ENCODE measurements around the gene PNKD. TPM values are rescaled to one million over a fixed set of nuclear protein-coding genes. Genes with fewer than 3 reads are reported as not detected.

The PNKD gene
- total RNA-seq, 1 donor from 2014 or later = 10.3 TPM

DNA sequence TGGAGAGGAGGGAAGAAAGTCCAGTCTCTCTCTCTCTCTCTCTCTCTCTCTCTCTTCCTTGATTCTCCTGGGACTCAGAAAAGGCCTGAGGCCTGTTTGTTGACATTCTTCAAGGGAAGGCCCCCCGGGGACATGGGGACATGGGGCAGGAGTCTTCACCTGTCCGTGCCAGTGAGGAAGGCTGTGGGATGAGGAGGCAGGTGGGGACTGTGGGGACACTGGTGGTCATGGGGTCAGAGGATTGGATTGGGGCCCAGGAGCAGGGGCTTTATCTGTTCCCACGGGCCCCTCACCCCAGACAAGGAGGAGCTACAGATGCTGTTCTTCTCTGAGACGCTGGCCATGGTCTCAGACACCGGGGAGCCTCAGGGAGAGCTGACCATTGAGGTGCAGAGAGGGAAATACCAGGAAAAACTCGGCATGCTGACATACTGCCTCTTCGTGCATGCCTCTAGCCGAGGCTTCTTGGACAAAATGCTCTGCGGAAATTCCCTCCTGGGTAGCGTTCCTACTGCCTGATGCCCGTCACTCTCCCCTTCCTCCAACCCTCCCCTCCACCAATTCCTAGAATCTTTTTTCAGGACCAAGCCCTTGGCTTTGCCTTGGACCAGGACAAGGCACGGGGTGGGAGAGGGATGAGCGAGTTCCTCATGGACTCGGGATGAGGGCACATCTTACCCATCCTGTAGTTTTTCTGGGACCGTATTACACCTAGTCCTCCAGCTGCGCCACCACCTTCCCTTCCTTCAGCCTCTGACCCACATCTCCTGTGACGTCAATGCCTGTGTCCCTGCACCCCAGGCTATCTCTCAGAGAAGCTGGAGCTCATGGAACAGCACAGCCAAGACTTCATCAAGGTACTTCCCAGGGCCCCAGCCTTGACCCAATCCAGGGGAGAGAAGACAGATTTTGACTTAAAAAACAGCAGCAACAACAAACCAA, 87.2 kb downstream of the PNKD start:
- TF ChIP-seq, protein P1, sequence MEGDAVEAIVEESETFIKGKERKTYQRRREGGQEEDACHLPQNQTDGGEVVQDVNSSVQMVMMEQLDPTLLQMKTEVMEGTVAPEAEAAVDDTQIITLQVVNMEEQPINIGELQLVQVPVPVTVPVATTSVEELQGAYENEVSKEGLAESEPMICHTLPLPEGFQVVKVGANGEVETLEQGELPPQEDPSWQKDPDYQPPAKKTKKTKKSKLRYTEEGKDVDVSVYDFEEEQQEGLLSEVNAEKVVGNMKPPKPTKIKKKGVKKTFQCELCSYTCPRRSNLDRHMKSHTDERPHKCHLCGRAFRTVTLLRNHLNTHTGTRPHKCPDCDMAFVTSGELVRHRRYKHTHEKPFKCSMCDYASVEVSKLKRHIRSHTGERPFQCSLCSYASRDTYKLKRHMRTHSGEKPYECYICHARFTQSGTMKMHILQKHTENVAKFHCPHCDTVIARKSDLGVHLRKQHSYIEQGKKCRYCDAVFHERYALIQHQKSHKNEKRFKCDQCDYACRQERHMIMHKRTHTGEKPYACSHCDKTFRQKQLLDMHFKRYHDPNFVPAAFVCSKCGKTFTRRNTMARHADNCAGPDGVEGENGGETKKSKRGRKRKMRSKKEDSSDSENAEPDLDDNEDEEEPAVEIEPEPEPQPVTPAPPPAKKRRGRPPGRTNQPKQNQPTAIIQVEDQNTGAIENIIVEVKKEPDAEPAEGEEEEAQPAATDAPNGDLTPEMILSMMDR (IDR thresholded peaks at IDR 0.05; ENCODE audit: insufficient read depth, low read length, severe bottlenecking) = no peak
- no peak overlapping the region for H3K4me3 ChIP-seq (ENCODE audit: low read depth, low read length)
- no peak for DNase-seq (ENCODE audit: low read depth)
- no peak for FAIRE-seq
- H3K27me3 ChIP-seq (ENCODE audit: control insufficient read depth, insufficient read depth, low read length) = no peaks in the 10 kb centered on the region
- no peaks in the 10 kb centered on the region for H3K36me3 ChIP-seq (ENCODE audit: control insufficient read depth, insufficient read depth, low read length)

DNA sequence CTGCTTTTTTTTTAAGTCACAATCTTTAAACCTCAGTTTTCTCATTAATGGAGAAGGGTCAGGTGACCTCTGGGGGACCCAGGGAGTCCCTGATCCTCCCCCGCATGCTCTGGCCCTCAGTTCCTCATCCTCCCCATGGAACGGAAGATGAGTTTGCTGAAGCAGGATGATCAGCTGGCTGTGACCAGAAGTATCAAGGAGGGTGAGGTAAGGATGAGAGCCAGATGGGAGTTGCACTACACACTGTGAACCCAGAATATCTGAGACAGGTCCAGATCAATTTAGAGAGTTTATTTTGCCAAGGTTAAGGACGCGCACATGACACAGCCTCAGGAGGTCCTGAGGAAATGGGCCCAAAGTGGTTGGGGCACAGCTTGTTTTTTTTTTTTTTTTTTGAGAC, 90.1 kb downstream of the PNKD start:
- peak; percentile 68 for FAIRE-seq

DNA sequence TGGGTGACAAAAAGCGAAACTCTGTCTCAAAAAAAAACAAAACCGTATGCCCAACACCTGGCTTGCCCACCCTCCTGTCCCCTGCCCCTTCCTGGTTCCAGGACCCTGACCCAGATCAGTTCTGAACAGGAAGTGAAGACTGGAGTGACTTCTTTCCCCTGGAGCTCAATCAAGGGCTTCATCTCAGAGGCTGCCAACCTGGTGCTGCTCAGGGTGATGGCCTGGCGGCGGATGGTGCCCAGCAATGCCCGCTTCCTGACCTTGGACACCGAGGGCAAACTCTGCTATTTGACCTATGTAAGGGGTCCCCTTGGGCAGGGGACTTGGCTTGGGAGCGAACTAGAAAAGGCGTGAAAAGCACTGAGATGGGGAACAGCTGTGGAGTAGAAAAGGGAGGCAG, 92.3 kb downstream of the PNKD start:
- TF ChIP-seq, protein P1 (IDR thresholded peaks at IDR 0.05; ENCODE audit: insufficient read depth, low read length, severe bottlenecking) = no peak
- no peak for DNase-seq (ENCODE audit: low read depth)
- no peak for FAIRE-seq
- no peak overlapping the region for H3K4me3 ChIP-seq (ENCODE audit: low read depth, low read length)
- H3K27me3 ChIP-seq (ENCODE audit: control insufficient read depth, insufficient read depth, low read length) = no peaks in the 10 kb centered on the region
- H3K36me3 ChIP-seq (ENCODE audit: control insufficient read depth, insufficient read depth, low read length) = no peaks in the 10 kb centered on the region

More for the DNA sequence above, 90.1 kb downstream of the PNKD start:
- H3K36me3 ChIP-seq (ENCODE audit: control insufficient read depth, insufficient read depth, low read length) = no peaks in the 10 kb centered on the region
- H3K4me3 ChIP-seq (ENCODE audit: low read depth, low read length) = no peak overlapping the region
- TF ChIP-seq, protein P1 (IDR thresholded peaks at IDR 0.05; ENCODE audit: insufficient read depth, low read length, severe bottlenecking) = no peak
- H3K27me3 ChIP-seq (ENCODE audit: control insufficient read depth, insufficient read depth, low read length) = no peaks in the 10 kb centered on the region
- no peak for DNase-seq (ENCODE audit: low read depth)

DNA sequence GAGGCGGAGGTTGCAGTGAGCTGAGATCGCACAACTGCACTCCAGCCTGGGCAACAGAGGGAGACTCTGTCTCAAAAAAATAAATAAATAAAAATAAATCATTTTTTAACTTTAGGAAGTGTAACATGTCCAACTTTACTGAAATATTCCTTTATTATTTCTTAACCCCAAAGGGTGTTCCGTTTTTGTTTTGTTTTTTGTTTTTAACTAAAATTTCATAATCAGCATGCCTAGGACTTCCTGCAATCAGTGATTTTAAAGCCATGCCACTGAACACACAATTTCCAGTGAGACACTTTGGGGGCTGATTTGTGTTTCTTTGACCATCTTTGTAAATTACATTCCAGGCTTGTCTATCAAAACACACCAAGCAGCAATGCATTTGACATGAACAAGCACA, 93.4 kb downstream of the PNKD start:
- DNase-seq (ENCODE audit: low read depth) (no peak), FAIRE-seq (no peak)
- no peaks in the 10 kb centered on the region for H3K36me3 ChIP-seq (ENCODE audit: control insufficient read depth, insufficient read depth, low read length)
- H3K4me3 ChIP-seq (ENCODE audit: low read depth, low read length) = no peak overlapping the region
- TF ChIP-seq, protein P1 (IDR thresholded peaks at IDR 0.05; ENCODE audit: insufficient read depth, low read length, severe bottlenecking) = no peak
- H3K27me3 ChIP-seq (ENCODE audit: control insufficient read depth, insufficient read depth, low read length) = no peaks in the 10 kb centered on the region

DNA sequence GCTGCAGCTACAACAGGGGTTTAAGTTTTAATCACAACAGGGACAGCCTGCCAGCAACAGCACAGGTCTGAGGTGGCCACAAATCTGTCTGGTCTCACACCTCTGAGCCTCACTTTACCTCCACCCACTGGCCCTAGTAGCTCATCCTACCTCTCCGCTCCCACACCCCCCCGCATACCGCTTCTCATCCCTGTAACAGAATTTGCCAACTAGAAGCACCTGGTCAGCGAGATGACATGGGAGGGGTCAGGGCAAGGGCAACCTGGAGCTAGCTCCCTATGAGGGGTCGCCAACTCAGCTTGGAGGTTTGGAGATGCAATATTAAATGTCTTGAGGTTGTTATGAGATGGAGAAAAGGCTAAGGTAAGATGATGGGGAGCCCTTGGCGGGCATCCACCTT, 93.9 kb downstream of the PNKD start:
- TF ChIP-seq, protein P1 (IDR thresholded peaks at IDR 0.05; ENCODE audit: insufficient read depth, low read length, severe bottlenecking) = no peak
- FAIRE-seq = no peak

More for the DNA sequence above, 93.9 kb downstream of the PNKD start:
- Histone ChIP-seq H3K36me3 (ENCODE audit: control insufficient read depth, insufficient read depth, low read length) (no peaks in the 10 kb centered on the region), H3K4me3 (ENCODE audit: low read depth, low read length) (no peak overlapping the region), H3K27me3 (ENCODE audit: control insufficient read depth, insufficient read depth, low read length) (no peaks in the 10 kb centered on the region)
- DNase-seq (ENCODE audit: low read depth) = no peak
